Neuronal stem cell (in vitro differentiated cells): Measurements from ENCODE around the gene ATP1B2.
A peak's percentile ranks its signal among the peaks of the same experiment; 100 is the strongest.

Source experiments
- DNase-seq: peaks from one replicate; pipeline ENCODE4 v3.0.0-alpha.2; 2013; ENCODE audit warnings: low spot score
- H2AFZ ChIP-seq: one replicate; pipeline ENCODE4 v1.6.1; 2013; ENCODE audit warnings: mild to moderate bottlenecking, low read length, inconsistent platforms
- H2AK5ac ChIP-seq: 2 replicates; pipeline ENCODE4 v1.6.1; 2013; ENCODE audit warnings: low read depth, mild to moderate bottlenecking, inconsistent platforms, low read length, moderate library complexity, mixed read lengths
- H2BK120ac ChIP-seq: 2 replicates; pipeline ENCODE4 v1.6.1; 2013; ENCODE audit warnings: low read depth, mild to moderate bottlenecking, inconsistent platforms, low read length, moderate library complexity, mixed read lengths
- H2BK12ac ChIP-seq: one replicate; pipeline ENCODE4 v1.6.1; 2013; ENCODE audit warnings: low read length, inconsistent platforms
- H2BK15ac ChIP-seq: 2 replicates; pipeline ENCODE4 v1.6.1; 2013; ENCODE audit warnings: mild to moderate bottlenecking, low read length, inconsistent platforms, mixed read lengths
- H2BK5ac ChIP-seq: one replicate; pipeline ENCODE4 v1.6.1; 2013; ENCODE audit warnings: inconsistent platforms, mild to moderate bottlenecking, low read length, moderate library complexity
- H3K14ac ChIP-seq: one replicate; pipeline ENCODE4 v1.6.1; 2013; ENCODE audit warnings: low read length, inconsistent platforms
- H3K18ac ChIP-seq: 2 replicates; pipeline ENCODE4 v1.6.1; 2013; ENCODE audit warnings: low read length, inconsistent platforms
- H3K23ac ChIP-seq: 2 replicates; pipeline ENCODE4 v1.6.1; 2013; ENCODE audit warnings: low read depth, mild to moderate bottlenecking, mixed read lengths, low read length, inconsistent platforms; ENCODE audit not compliant: poor library complexity
- H3K27ac ChIP-seq: replicated peaks from 3 replicates; pipeline ENCODE4 v1.5.1; 2013; ENCODE audit warnings: low read length, inconsistent platforms
- H3K27me3 ChIP-seq, 3 experiments: 2 replicates each; pipeline ENCODE4 v1.6.1; 2013; ENCODE audit warnings: low read length in 3 of 3, mild to moderate bottlenecking in 2 of 3, inconsistent platforms in 1 of 3, low read depth in 1 of 3, mixed read lengths in 1 of 3, moderate library complexity in 1 of 3; ENCODE audit not compliant: control insufficient read depth in 3 of 3, insufficient read depth in 3 of 3
- H3K36me3 ChIP-seq, 2 donors: replicated peaks in 1 of 2; 2 replicates each; pipeline ENCODE4 v1.6.1; 2013; ENCODE audit warnings: low read length in 2 of 2; ENCODE audit not compliant: control insufficient read depth in 2 of 2, insufficient read depth in 2 of 2
- H3K4ac ChIP-seq: 2 replicates; pipeline ENCODE4 v1.6.1; 2013; ENCODE audit warnings: inconsistent platforms, mild to moderate bottlenecking, low read length, moderate library complexity
- H3K4me1 ChIP-seq, 2 donors: 1 replicate in 1 of 2; 2 replicates in 1 of 2; pipeline ENCODE4 v1.6.1; 2013; ENCODE audit warnings: low read length in 2 of 2, low read depth in 1 of 2; ENCODE audit not compliant: control insufficient read depth in 2 of 2, insufficient read depth in 1 of 2
- H3K4me2 ChIP-seq: one replicate; pipeline ENCODE4 v1.6.1; 2013; ENCODE audit warnings: mild to moderate bottlenecking, low read length, inconsistent platforms; ENCODE audit not compliant: insufficient read depth, poor library complexity, severe bottlenecking
- H3K4me3 ChIP-seq, 2 donors: 2 replicates each; pipeline ENCODE4 v1.5.1; 2013; ENCODE audit warnings: low read length in 2 of 2, mild to moderate bottlenecking in 2 of 2, inconsistent platforms in 1 of 2, moderate library complexity in 1 of 2
- H3K79me1 ChIP-seq: one replicate; pipeline ENCODE4 v1.6.1; 2013; ENCODE audit warnings: low read depth, mild to moderate bottlenecking, inconsistent platforms, low read length, moderate library complexity
- H3K9ac ChIP-seq: one replicate; pipeline ENCODE4 v1.6.1; 2013; ENCODE audit warnings: mild to moderate bottlenecking, low read depth, low read length, inconsistent platforms; ENCODE audit not compliant: poor library complexity
- H3K9me3 ChIP-seq, 2 donors: replicated peaks in 1 of 2; 2 replicates each; pipeline versions ENCODE3 to v1.6.1; 2013; ENCODE audit warnings: low read length in 2 of 2, mild to moderate bottlenecking in 2 of 2, inconsistent platforms in 1 of 2, low read depth in 1 of 2, mixed read lengths in 1 of 2, moderate library complexity in 1 of 2; ENCODE audit not compliant: control insufficient read depth in 2 of 2, insufficient read depth in 1 of 2
- H4K8ac ChIP-seq: one replicate; pipeline ENCODE4 v1.6.1; 2013; ENCODE audit warnings: low read depth, mild to moderate bottlenecking, inconsistent platforms, low read length, moderate library complexity
- H4K91ac ChIP-seq: one replicate; pipeline ENCODE4 v1.6.1; 2013; ENCODE audit warnings: low read length, low read depth, mild to moderate bottlenecking, inconsistent platforms; ENCODE audit not compliant: poor library complexity
- WGBS, 2 donors: extraction: QIAGEN DNeasy Blood & Tissue Kit; methylation state at CpG; one replicate each; pipeline ENCODE4 v1.1.7; 2013; ENCODE audit warnings: missing lambda C conversion rate in 2 of 2, mixed read lengths in 1 of 2; ENCODE audit not compliant: insufficient read length in 2 of 2, insufficient replicate concordance in 1 of 2; ENCODE audit errors: extremely low coverage in 2 of 2; 5-methylcytosine and 5-hydroxymethylcytosine counted together

Gene ATP1B2

GRCh38 chr17:7631398-7632380 is 19.0 kb upstream of the ATP1B2 start:
- H2BK5ac ChIP-seq, result peak overlapping the region; percentile 16
- no CpG with 5 or more reads among the region's 11 CpGs for WGBS, 2 donors
- no peak overlapping the region for H2BK12ac ChIP-seq
- no peak overlapping the region for H3K18ac ChIP-seq
- peaks cover 9 to 27% of the 10 kb centered on the region in 2 donors for H3K4me1 ChIP-seq
- H3K14ac ChIP-seq, result no peak overlapping the region
- no peaks in the 10 kb centered on the region for H3K27me3 ChIP-seq
- H3K4me2 ChIP-seq, result no peak overlapping the region
- H4K91ac ChIP-seq, result no peak overlapping the region
- H3K4me3 ChIP-seq, result no peak overlapping the region
- no peak overlapping the region for H3K23ac ChIP-seq
- no peak overlapping the region for H2BK120ac ChIP-seq
- no peak for DNase-seq
- peak overlapping the region; percentile 99 for H2AK5ac ChIP-seq
- H3K27ac ChIP-seq, result no peak overlapping the region
- no peaks in the 10 kb centered on the region for H3K36me3 ChIP-seq
- no peaks in the 10 kb centered on the region for H3K79me1 ChIP-seq
- H3K4ac ChIP-seq, result no peak overlapping the region
- peak overlapping the region; percentile 30 for H3K9ac ChIP-seq
- no peak overlapping the region for H4K8ac ChIP-seq
- H2AFZ ChIP-seq, result no peak overlapping the region
- no peak overlapping the region for H2BK15ac ChIP-seq
- no peaks in the 10 kb centered on the region for H3K9me3 ChIP-seq

GRCh38 chr17:7632492-7632894 is 18.2 kb upstream of the ATP1B2 start:
- Histone ChIP-seq H2AK5ac (no peak overlapping the region), H3K18ac (peak overlapping the region; percentile 36), H3K14ac (no peak overlapping the region), H3K27ac (no peak overlapping the region), H2BK12ac (no peak overlapping the region), H3K27me3 (no peaks in the 10 kb centered on the region), H3K79me1 (no peaks in the 10 kb centered on the region), H4K8ac (no peak overlapping the region), H3K23ac (peak overlapping the region; percentile 40), H2BK120ac (no peak overlapping the region), H3K4ac (no peak overlapping the region), H3K4me1 (peaks cover 7 to 27% of the 10 kb centered on the region in 2 donors), H3K9ac (peak overlapping the region; percentile 65), H3K9me3 (no peaks in the 10 kb centered on the region), H3K4me2 (no peak overlapping the region), H2AFZ (no peak overlapping the region), H2BK15ac (peak overlapping the region; percentile 42), H2BK5ac (no peak overlapping the region), H3K36me3 (no peaks in the 10 kb centered on the region), H4K91ac (no peak overlapping the region), H3K4me3 (no peak overlapping the region)
- DNase-seq, result no peak
- WGBS, 2 donors, result no CpG with 5 or more reads among the region's 6 CpGs

GRCh38 chr17:7633093-7633492 is 17.6 kb upstream of the ATP1B2 start:
- H2AFZ ChIP-seq, result no peak overlapping the region
- H4K8ac ChIP-seq, result no peak overlapping the region
- no peak overlapping the region for H3K4me2 ChIP-seq
- H3K9me3 ChIP-seq, result no peaks in the 10 kb centered on the region
- H2BK12ac ChIP-seq, result no peak overlapping the region
- no peak overlapping the region for H2BK5ac ChIP-seq
- DNase-seq, result no peak
- H3K36me3 ChIP-seq, result no peaks in the 10 kb centered on the region
- no peak overlapping the region for H3K4ac ChIP-seq
- peaks cover 6 to 25% of the 10 kb centered on the region in 2 donors for H3K4me1 ChIP-seq
- no peak overlapping the region for H3K18ac ChIP-seq
- no peak overlapping the region for H2BK120ac ChIP-seq
- no peaks in the 10 kb centered on the region for H3K27me3 ChIP-seq
- no peak overlapping the region for H3K23ac ChIP-seq
- no peak overlapping the region for H4K91ac ChIP-seq
- no peak overlapping the region for H3K27ac ChIP-seq
- no CpG with 5 or more reads among the region's 2 CpGs for WGBS, 2 donors
- peak overlapping the region; percentile 42 for H2BK15ac ChIP-seq
- H3K9ac ChIP-seq, result no peak overlapping the region
- no peaks in the 10 kb centered on the region for H3K79me1 ChIP-seq
- no peak overlapping the region for H3K14ac ChIP-seq
- H2AK5ac ChIP-seq, result no peak overlapping the region
- no peak overlapping the region for H3K4me3 ChIP-seq

- H3K4me3 ChIP-seq, result no peak overlapping the region
- H2AFZ ChIP-seq, result peak overlapping the region; percentile 74
- peak; percentile 43 for DNase-seq
- H3K4me2 ChIP-seq, result no peak overlapping the region
- peaks cover 6 to 25% of the 10 kb centered on the region in 2 donors for H3K4me1 ChIP-seq
- H3K18ac ChIP-seq, result no peak overlapping the region
- H2BK12ac ChIP-seq, result no peak overlapping the region
- no peak overlapping the region for H3K14ac ChIP-seq
- WGBS, 2 donors, result no CpG with 5 or more reads among the region's 5 CpGs
- no peak overlapping the region for H3K9ac ChIP-seq
- H3K79me1 ChIP-seq, result no peaks in the 10 kb centered on the region
- no peak overlapping the region for H2BK5ac ChIP-seq
- H3K4ac ChIP-seq, result no peak overlapping the region
- H4K91ac ChIP-seq, result no peak overlapping the region
- no peaks in the 10 kb centered on the region for H3K9me3 ChIP-seq
- no peak overlapping the region for H2AK5ac ChIP-seq
- H4K8ac ChIP-seq, result no peak overlapping the region
- no peak overlapping the region for H3K23ac ChIP-seq
- no peak overlapping the region for H2BK15ac ChIP-seq
- no peaks in the 10 kb centered on the region for H3K27me3 ChIP-seq
- H2BK120ac ChIP-seq, result no peak overlapping the region
- no peak overlapping the region for H3K27ac ChIP-seq
- H3K36me3 ChIP-seq, result no peaks in the 10 kb centered on the region
These were observed 16.3 kb upstream of the ATP1B2 start for GRCh38 chr17:7634384-7634783.
